Erythroblast (primary cell): ENCODE results near the gene ZNF385A.

ENCODE experiments used
- GATA1 ChIP-seq: IDR thresholded peaks from 2 replicates; pipeline ENCODE4 v1.6.1; 2011; ENCODE audit warnings: low read depth, mild to moderate bottlenecking, control low read depth, low read length, moderate library complexity
- POLR2A ChIP-seq: IDR thresholded peaks from 2 replicates; pipeline ENCODE4 v1.6.1; 2011; ENCODE audit warnings: mild to moderate bottlenecking, low read length

DNA sequence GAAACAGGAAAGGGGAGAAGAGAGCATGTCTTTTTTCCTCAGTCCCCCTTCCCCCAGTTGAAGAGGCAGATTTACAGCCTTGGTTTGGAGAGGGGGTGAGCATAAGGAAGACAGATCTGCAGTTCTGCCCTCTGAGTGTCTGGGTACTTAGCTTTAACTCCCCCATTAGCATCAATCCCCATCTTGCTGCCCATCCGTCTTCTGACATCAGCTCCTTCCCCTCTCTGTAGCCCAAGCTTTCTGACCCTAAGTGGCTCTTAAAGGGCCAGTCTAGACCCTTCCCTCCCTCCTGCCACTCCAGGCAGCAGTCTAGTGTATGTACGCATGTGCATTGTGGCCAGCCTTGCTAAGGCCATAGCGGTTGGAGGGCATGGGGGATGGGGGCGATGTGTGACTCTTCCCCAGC lies 27.6 kb downstream of the ZNF385A start:
- TF ChIP-seq POLR2A (no peak), GATA1 (no peak)
